Activated naive CD8-positive, alpha-beta T cell treated with anti-CD3 and anti-CD28 coated beads, Interleukin-2, amount 10 ng/mL, durations not matched to agents 7 days and 5 days (primary cell): ENCODE results near the gene RBM33. TPM values are rescaled to one million over a fixed set of nuclear protein-coding genes. Genes with fewer than 3 reads are reported as not detected.

ENCODE experiments used
- ATAC-seq: fragments of 150-1000 bp; cut with Tn5 transposase; one replicate; pipeline ENCODE4 v1.10.0; 2021; ENCODE audit warnings: low read depth, moderate library complexity
- POLR2A ChIA-PET: fragments of 350-600 bp; sonication (Branson Sonifier 250); formaldehyde crosslinking; loops from one replicate; lab custom pipeline; 2021; ENCODE audit warnings: antibody characterized with exemption; lab: Charles Lee
- DNase-seq: peaks from one replicate; pipeline ENCODE4 v3.0.0; 2021
- H3K27ac Mint-ChIP-seq: one replicate; pipeline ENCODE4 v1.8.0; 2022; ENCODE audit warnings: mild to moderate bottlenecking, mixed read lengths
- H3K27me3 Mint-ChIP-seq: one replicate; pipeline ENCODE4 v1.8.0; 2022; ENCODE audit warnings: mild to moderate bottlenecking, moderate library complexity, mixed read lengths
- H3K36me3 Mint-ChIP-seq: one replicate; pipeline ENCODE4 v1.8.0; 2021; ENCODE audit warnings: mild to moderate bottlenecking, mixed read lengths
- H3K4me1 Mint-ChIP-seq: one replicate; pipeline ENCODE4 v1.8.0; 2021; ENCODE audit warnings: mixed read lengths
- H3K4me3 Mint-ChIP-seq: one replicate; pipeline ENCODE4 v1.8.0; 2022; ENCODE audit warnings: mild to moderate bottlenecking, moderate library complexity, mixed read lengths
- H3K9me3 Mint-ChIP-seq: one replicate; pipeline ENCODE4 v1.8.0; 2021; ENCODE audit warnings: mixed read lengths
- total RNA-seq, 2 experiments: library from RNA; stranded (reverse); gene quantifications; one replicate each; pipeline ENCODE4 v1.2.3, GENCODE V29; 2021

The RBM33 gene
- total RNA-seq, 2 experiments from 2014 or later, result 119 to 122 TPM

DNA sequence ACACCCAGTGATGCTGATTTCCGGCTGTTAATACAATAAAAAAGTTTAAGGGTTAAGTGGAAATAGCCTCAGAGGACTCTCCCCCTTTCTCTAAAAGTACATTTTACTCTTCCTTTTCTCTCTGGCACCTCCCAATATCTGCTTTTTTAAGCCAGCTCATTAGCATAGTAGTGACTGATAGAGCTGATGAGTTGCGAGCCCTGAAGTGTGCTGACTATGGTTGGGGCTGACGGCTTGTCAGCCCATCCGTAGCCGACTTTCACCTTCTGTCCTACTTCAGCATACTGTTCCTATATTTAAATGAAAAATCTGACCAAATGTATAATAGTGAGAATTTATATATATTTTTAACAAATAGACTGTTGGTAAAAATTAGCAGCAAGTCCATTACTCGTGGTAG, 87.8 kb downstream of the RBM33 start:
- Mint-ChIP-seq H3K4me1 (peaks cover 32% of the 10 kb centered on the region), H3K9me3 (no peaks in the 10 kb centered on the region), H3K36me3 (peaks cover 20% of the 10 kb centered on the region), H3K27ac (no peak overlapping the region), H3K27me3 (no peaks in the 10 kb centered on the region), H3K4me3 (no peak overlapping the region)
- POLR2A ChIA-PET, result no interaction called here
- ATAC-seq (no peak), DNase-seq (no peak)

DNA sequence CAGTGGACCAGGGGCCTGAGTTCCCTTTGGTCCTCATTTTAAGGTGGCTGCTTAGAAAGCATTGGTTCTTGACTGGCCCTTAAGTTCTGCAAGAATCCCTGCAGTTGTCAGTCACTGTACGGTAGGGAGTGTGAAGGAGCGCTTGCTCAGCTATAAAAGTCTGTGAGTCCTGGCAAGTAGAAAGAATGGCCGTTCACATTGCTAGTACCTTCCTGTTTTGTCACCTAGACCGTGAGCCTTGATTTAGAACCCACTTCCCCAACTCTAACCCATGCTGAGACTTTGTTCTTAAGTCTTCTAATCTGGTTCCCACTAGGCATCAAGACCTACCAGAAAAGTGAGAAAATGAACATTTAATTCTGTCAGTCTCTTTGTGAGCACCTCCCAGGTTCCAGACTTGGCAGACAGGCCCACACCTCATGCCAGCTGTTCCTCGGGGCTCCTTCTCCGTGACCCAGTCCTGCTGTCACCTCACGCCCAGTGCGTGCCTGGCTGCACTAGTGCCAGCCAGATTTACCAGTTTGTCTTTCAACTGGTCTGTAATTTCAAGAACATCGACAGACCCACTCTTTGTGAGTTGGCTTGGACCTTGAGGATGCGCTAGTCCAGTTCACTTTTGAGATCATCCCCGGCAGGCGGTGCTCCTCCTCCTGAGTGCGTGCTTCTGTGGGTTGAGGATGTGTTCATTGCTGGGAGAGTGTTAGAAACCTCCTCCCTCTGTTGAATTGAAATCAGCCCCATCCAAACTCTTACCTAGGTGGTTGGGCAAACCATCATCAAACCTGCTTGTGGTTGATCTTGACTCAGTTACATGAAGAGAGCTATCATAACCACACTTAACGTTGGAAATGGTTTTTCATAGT, 89.4 kb downstream of the RBM33 start:
- Mint-ChIP-seq H3K4me3 (peak overlapping the region; percentile 58), H3K4me1 (peaks cover 37% of the 10 kb centered on the region), H3K27ac (peak overlapping the region; percentile 14), H3K36me3 (peaks cover 20% of the 10 kb centered on the region), H3K9me3 (no peaks in the 10 kb centered on the region), H3K27me3 (no peaks in the 10 kb centered on the region)
- peak; percentile 72 for ATAC-seq
- POLR2A ChIA-PET, result interaction anchor here (1.9 kb wide), 1 partner anchor 90 kb away, joined by 6 read pairs; the partner anchor contains the start of gene RBM33
- no peak for DNase-seq

DNA sequence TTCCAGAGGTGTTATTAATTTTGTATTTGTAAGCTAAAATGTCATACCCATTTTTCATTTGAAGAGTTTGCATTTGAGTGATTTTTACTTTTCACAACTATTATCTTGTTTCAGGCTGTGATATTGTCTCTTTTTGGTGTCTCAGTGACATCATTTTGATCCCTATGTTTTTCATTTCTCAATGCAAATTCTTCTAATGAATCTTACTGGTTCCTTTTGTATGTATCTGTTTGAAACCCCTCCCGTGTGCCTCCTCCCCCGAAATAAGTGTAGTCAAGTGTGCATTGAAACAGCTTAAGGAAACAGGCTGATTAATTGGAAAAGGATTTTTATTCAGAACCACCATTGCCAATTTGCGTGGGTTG, 90.0 kb downstream of the RBM33 start:
- Mint-ChIP-seq H3K9me3 (no peaks in the 10 kb centered on the region), H3K27me3 (no peaks in the 10 kb centered on the region), H3K4me1 (peaks cover 40% of the 10 kb centered on the region), H3K36me3 (peaks cover 23% of the 10 kb centered on the region), H3K27ac (no peak overlapping the region), H3K4me3 (peak overlapping the region; percentile 58)
- POLR2A ChIA-PET, result interaction anchor here (1.9 kb wide), 1 partner anchor 90 kb away, joined by 6 read pairs; the partner anchor contains the start of gene RBM33
- DNase-seq (no peak), ATAC-seq (no peak)

DNA sequence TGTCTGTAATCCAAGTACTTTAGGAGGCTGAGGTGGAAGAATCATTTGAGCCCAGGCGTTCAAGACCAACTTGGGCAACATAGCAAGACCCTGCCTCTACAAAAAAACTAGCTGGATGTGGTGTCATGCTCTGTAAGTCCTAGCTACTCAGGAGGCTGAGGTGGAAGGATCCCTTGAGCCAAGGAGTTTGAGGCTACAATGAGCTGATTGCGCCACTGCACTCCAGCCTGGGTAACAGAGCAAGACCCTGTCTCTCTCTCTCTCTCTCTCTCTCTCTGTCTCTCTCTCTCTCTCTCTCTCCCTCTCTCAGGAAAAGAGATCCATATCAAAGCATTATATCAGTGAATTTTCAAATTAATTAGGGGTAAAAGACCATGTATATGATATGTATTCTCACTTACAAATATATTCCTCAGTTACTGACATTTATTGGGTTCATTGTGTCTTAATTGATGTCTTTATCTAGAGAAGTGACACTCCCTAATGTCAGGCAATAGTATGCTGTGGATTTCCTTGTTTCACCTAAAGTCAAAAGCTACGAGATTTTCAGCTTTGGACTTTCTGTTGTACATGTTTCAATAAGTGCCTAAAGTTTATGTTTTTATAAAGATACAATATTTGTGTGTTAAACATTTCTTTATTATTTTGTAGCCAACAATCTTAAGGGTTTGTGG, 91.1 kb downstream of the RBM33 start:
- Mint-ChIP-seq H3K36me3 (peaks cover 21% of the 10 kb centered on the region), H3K27ac (no peak overlapping the region), H3K9me3 (no peaks in the 10 kb centered on the region), H3K4me3 (no peak overlapping the region), H3K4me1 (peaks cover 42% of the 10 kb centered on the region), H3K27me3 (no peaks in the 10 kb centered on the region)
- DNase-seq (no peak), ATAC-seq (no peak)
- POLR2A ChIA-PET, result no interaction called here

DNA sequence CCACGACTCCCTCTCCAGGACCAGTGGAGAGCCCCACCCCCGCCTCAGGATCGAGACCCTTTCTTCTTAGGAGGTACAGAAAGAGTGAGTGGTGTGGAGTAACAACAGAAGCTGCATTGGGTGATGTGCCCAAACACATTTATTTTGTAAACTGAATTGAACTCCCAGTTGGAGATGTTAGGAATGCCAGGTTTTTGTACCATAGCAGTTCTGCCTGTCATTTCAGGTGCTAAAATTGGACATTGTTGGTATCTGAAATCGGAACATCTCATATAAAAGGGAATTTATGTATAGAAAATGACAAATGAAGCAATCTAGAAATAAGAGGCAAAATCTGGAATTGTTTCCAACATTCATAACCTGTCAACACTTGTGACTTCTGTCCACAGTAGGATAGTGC, 93.1 kb downstream of the RBM33 start:
- peaks cover 51% of the 10 kb centered on the region for H3K4me1 Mint-ChIP-seq
- DNase-seq (no peak), ATAC-seq (no peak)
- peaks cover 31% of the 10 kb centered on the region for H3K36me3 Mint-ChIP-seq
- no peaks in the 10 kb centered on the region for H3K27me3 Mint-ChIP-seq
- H3K27ac Mint-ChIP-seq, result no peak overlapping the region
- no peak overlapping the region for H3K4me3 Mint-ChIP-seq
- H3K9me3 Mint-ChIP-seq, result no peaks in the 10 kb centered on the region
- POLR2A ChIA-PET, result no interaction called here

DNA sequence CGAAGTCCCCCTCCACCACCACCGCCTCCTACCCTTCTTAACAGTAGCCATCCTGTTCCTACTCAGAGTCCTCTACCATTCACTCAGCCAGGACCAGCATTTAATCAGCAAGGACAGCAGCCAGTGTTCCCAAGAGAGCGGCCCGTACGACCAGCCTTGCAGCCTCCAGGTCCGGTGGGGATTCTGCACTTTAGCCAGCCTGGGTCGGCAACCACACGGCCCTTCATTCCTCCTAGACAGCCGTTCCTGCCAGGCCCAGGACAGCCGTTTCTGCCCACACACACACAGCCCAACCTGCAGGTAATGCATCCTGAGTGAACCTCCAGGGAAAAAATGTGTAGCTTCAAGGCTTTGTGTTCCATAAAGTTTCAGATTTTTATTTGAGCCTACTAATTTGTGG, 93.6 kb downstream of the RBM33 start:
- Mint-ChIP-seq H3K27ac (no peak overlapping the region), H3K27me3 (no peaks in the 10 kb centered on the region), H3K36me3 (peaks cover 33% of the 10 kb centered on the region), H3K4me3 (no peak overlapping the region), H3K4me1 (peaks cover 47% of the 10 kb centered on the region), H3K9me3 (no peaks in the 10 kb centered on the region)
- POLR2A ChIA-PET, result no interaction called here
- ATAC-seq (no peak), DNase-seq (no peak)

DNA sequence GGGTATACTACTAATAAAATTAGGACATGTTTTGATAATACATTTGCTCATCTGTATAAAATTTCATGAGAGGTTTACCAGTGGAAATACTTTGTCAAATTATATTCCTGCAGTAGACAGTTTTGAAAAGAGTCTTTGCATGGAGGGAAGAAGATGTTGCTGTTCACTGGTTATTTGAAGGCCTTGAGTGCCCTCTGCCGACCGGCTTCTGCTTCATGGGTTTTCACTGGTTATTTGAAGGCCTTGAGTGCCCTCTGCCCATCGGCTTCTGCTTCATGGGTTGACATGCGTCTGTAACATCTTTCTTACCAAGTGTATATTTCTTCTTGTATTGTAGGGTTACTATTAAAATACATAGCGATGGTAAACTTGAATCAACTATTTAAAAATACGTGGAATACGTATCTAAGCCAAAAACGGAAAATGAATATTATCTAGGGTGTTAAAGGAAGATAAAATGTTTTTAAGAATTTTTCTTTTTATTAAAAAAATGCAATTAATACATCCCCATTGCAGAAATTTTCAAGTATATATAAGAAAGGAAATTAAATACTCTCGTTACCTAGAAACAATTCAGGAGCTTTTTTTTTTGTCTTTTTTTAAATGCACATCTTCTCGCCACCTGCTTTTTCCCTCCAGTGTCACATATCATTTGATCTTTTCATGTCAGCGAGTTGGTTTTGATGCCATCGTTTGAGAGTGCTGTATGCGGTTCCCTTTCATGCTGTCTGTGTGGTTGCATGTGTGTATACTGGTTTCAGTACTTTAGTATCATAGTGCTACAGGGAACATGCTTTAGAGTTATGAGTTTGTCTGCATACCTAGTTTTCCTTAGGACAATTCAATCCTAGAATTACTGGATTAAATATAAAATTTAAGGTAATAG, 94.4 kb downstream of the RBM33 start:
- Mint-ChIP-seq H3K4me3 (peak overlapping the region; percentile 84), H3K4me1 (peaks cover 40% of the 10 kb centered on the region), H3K36me3 (peaks cover 36% of the 10 kb centered on the region), H3K27ac (peak overlapping the region; percentile 62), H3K9me3 (no peaks in the 10 kb centered on the region), H3K27me3 (no peaks in the 10 kb centered on the region)
- peak; percentile 65 for DNase-seq
- POLR2A ChIA-PET, result interaction anchor here (0.9 kb wide), 1 partner anchor 26 kb away, joined by 4 read pairs; no protein-coding TSS in a partner anchor
- peak; percentile 54 for ATAC-seq

DNA sequence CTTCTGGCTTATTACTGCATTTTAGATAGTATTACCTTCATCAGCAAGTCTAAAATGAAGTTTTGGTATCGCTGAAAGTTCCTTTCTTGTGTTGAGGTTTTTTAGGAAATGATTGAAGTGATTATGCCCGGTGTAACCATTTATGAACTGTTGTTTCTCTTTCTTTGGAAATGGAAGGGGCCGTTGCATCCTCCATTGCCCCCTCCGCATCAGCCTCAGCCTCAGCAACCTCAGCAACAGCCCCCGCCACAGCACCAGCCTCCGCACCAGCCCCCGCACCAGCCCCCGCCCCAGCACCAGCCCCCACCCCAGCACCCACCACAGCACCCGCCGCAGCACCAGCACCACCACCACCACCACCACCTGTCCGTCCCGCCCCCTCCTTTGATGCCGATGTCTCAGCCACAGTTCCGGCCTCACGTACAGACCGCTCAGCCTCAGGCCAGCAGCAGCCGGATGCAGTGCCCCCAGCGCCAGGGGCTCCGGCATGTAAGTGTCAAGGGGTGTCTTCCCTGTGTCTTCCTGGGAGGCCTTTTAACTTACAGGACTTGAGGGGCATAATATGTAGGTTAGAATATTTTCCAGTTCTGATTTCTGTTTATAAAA, 95.2 kb downstream of the RBM33 start:
- Mint-ChIP-seq H3K4me1 (peaks cover 37% of the 10 kb centered on the region), H3K9me3 (no peaks in the 10 kb centered on the region), H3K36me3 (peaks cover 36% of the 10 kb centered on the region), H3K27ac (peak overlapping the region; percentile 91), H3K27me3 (no peaks in the 10 kb centered on the region), H3K4me3 (peak overlapping the region; percentile 84)
- peak; percentile 69 for ATAC-seq
- DNase-seq, result peak; percentile 60
- POLR2A ChIA-PET, result interaction anchor here (0.9 kb wide), 1 partner anchor 25 kb away, joined by 4 read pairs; no protein-coding TSS in a partner anchor

DNA sequence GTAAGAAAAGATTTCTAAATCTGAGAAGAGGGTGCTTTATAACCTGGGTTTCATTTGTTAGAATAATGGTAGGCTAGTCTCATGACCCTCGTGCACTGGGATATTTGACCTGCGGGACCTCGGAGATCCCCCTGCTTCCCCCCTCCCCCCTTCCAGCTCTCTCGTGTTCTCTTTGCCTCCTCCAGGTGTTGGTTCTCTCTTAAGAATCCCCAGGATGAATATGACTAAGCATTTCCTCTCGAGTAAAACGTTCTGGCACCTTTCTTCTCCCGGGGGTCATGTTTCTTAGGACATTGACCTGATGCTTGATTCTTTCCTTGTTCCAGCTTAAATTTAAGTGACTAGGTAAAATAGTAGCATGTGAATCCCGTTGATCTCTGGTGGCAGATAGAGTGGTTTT, 96.6 kb downstream of the RBM33 start:
- H3K9me3 Mint-ChIP-seq, result no peaks in the 10 kb centered on the region
- POLR2A ChIA-PET, result no interaction called here
- H3K27me3 Mint-ChIP-seq, result no peaks in the 10 kb centered on the region
- H3K4me1 Mint-ChIP-seq, result peaks cover 42% of the 10 kb centered on the region
- peak overlapping the region; percentile 53 for H3K27ac Mint-ChIP-seq
- peak overlapping the region; percentile 3 for H3K4me3 Mint-ChIP-seq
- DNase-seq (no peak), ATAC-seq (no peak)
- H3K36me3 Mint-ChIP-seq, result peaks cover 48% of the 10 kb centered on the region

DNA sequence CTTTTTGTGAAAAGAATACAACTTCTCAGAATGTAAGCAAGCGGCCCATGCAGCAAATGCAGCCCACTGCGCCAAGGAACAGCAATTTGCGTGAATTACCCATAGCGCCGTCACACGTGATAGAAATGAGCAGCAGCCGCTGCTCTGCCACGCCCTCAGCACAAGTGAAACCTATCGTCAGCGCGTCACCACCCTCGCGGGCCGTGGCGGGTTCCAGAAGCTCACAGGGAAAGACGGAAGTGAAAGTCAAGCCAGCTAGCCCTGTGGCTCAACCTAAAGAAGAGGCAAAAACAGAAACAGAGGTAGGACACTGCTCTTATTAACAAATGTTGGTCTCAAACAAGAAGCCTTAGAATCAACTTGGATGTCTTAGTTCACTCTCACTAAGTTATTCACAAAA, 97.3 kb downstream of the RBM33 start:
- Mint-ChIP-seq H3K27me3 (no peaks in the 10 kb centered on the region), H3K4me1 (peaks cover 48% of the 10 kb centered on the region), H3K36me3 (peaks cover 53% of the 10 kb centered on the region), H3K4me3 (no peak overlapping the region), H3K27ac (no peak overlapping the region), H3K9me3 (no peaks in the 10 kb centered on the region)
- no peak for ATAC-seq
- POLR2A ChIA-PET, result no interaction called here
- no peak for DNase-seq

DNA sequence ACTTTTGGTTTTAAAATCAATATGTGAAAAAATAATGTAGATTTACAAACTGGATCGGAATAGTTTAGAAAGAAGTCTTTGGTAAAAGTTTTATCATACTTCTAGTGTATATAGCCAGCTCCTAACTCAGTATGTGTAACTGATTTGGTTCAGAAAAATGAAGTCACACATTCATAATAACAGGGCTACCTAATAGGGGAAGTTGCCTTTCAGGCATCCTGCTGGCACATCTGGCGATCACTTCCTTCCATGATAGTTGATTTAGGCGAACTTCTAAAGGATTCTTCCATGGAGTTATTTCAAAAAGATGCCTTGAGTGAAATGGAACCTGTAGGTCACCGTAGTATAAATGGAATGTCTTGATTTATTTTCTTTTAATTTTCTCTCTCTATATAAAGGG, 98.7 kb downstream of the RBM33 start:
- H3K9me3 Mint-ChIP-seq, result no peaks in the 10 kb centered on the region
- POLR2A ChIA-PET, result no interaction called here
- no peak for DNase-seq
- ATAC-seq, result no peak
- H3K27ac Mint-ChIP-seq, result no peak overlapping the region
- H3K36me3 Mint-ChIP-seq, result peaks cover 50% of the 10 kb centered on the region
- peaks cover 47% of the 10 kb centered on the region for H3K4me1 Mint-ChIP-seq
- no peaks in the 10 kb centered on the region for H3K27me3 Mint-ChIP-seq
- H3K4me3 Mint-ChIP-seq, result no peak overlapping the region

DNA sequence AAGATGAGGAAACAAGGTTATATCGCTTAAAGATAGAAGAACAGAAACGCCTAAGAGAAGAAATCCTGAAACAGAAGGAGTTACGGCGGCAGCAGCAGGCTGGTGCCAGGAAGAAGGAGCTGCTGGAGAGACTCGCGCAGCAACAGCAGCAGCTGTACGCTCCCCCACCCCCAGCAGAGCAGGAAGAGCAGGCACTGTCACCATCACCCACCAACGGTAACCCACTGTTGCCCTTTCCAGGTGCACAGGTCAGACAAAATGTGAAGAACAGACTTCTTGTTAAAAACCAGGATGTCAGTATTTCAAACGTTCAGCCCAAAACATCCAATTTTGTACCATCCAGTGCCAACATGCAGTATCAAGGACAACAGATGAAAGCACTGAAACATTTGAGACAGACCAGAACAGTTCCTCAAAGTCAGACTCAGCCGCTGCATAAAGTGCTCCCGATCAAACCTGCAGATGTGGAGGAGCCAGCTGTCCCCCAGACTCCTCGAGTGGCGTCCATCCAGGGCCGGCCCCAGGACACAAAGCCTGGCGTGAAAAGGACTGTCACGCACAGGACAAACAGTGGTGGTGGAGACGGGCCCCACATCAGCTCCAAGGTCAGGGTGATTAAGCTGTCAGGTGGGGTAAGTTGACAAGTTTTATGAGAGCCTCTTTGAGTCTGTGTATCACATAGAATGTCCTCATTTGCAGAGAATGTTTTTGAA, 100.7 kb downstream of the RBM33 start:
- ATAC-seq (no peak), DNase-seq (no peak)
- H3K4me1 Mint-ChIP-seq, result peaks cover 37% of the 10 kb centered on the region
- peaks cover 46% of the 10 kb centered on the region for H3K36me3 Mint-ChIP-seq
- no peaks in the 10 kb centered on the region for H3K9me3 Mint-ChIP-seq
- no peak overlapping the region for H3K4me3 Mint-ChIP-seq
- POLR2A ChIA-PET, result no interaction called here
- H3K27me3 Mint-ChIP-seq, result no peaks in the 10 kb centered on the region
- peak overlapping the region; percentile 58 for H3K27ac Mint-ChIP-seq
